LNCAP (cell line): ENCODE results near the gene CCDC83.

ENCODE experiments used
- TF ChIP-seq, protein P1 (sequence below): fragments of 450-650 bp; IDR thresholded peaks from 2 replicates; pipeline ENCODE4 v1.5.1; 2017; ENCODE audit warnings: mild to moderate bottlenecking

Gene CCDC83

DNA sequence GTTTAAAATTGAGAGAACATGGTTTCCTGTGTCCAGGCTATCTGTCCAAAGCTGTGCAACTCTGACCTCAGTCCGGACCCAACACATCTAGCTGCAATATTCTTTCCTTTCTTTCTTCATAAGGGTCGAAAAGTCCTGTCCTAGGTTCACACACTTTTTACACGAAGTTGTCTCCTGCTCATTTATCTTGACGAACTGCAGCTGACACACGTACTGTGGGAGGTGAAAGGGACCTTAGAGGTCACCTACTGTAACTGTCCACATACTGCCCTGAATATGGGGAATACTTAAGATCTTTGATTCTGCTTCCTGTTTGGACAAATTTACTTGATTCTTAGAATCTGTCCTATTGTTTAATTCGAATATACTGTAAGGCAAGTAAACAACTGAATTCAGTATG is 105.9 kb downstream of the CCDC83 start:
- TF ChIP-seq, protein P1, sequence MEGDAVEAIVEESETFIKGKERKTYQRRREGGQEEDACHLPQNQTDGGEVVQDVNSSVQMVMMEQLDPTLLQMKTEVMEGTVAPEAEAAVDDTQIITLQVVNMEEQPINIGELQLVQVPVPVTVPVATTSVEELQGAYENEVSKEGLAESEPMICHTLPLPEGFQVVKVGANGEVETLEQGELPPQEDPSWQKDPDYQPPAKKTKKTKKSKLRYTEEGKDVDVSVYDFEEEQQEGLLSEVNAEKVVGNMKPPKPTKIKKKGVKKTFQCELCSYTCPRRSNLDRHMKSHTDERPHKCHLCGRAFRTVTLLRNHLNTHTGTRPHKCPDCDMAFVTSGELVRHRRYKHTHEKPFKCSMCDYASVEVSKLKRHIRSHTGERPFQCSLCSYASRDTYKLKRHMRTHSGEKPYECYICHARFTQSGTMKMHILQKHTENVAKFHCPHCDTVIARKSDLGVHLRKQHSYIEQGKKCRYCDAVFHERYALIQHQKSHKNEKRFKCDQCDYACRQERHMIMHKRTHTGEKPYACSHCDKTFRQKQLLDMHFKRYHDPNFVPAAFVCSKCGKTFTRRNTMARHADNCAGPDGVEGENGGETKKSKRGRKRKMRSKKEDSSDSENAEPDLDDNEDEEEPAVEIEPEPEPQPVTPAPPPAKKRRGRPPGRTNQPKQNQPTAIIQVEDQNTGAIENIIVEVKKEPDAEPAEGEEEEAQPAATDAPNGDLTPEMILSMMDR = no peak

DNA sequence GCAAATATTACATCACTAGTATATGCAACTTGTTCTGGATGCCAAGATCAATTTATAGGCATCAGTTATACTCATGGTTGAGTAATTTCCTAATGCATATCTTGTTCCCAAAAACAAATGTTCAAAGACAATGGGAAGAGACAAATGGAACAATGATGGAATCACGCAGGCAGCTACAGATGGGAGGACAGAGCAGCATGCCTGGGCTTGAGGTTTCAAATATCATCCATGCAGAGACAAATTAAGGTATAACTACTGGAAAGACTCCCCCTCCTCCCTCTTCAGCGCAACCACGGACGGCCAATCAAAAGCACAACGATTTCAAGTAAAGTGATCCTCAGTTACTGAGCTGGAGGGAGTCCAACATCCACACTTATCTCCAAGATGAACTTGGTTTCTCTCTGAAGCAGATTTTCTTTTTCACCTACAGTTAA is 106.8 kb downstream of the CCDC83 start:
- TF ChIP-seq, protein P1 = no peak

DNA sequence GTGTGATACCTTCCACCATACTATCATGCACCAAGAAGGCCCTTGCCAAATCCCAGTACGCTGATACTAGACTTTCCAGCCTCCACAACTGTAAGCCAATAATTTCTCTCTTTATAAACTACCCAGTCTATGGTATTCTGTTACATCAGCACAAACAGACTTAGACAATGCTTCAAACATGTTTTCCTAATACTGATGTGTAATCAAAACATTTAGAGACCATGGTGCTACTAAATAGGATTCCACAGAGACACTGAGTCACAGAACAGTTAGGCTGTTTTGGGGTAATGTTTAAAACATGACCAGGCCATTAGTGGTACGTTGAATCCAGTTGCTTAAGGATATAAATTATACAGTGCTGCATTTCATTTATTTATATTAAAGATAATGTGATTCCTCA is 110.0 kb downstream of the CCDC83 start:
- TF ChIP-seq, protein P1 = no peak

DNA sequence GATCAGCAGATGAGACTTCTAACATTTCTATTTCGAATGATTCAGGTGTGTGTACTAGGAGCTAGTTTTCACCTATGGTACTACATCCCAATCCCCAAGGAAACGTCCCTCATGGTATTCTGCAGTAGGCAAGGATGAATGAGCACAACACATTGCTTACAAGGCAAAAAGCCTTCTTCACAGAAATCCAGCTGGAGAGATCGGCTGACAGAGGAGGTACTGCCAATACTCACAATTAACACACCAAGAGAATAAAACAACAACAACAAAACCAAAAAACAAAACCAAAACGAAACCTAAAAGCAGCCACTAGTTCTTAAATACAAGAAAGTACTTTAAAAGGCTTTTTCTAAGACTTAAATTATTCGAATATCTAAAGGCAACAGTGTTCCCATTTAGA is 112.3 kb downstream of the CCDC83 start:
- TF ChIP-seq, protein P1 = no peak
